NCI-H226 (cell line): ENCODE results near the gene SLC35F3.
"Not testable (repeated sequence)": the region's sequence is repeated elsewhere in the genome, so short reads cannot be mapped to it uniquely, and the experiment has no call there.

Source experiments
- DNase-seq: peaks from one replicate; pipeline ENCODE4 v3.0.0-alpha.2; 2015

SLC35F3 gene

DNA sequence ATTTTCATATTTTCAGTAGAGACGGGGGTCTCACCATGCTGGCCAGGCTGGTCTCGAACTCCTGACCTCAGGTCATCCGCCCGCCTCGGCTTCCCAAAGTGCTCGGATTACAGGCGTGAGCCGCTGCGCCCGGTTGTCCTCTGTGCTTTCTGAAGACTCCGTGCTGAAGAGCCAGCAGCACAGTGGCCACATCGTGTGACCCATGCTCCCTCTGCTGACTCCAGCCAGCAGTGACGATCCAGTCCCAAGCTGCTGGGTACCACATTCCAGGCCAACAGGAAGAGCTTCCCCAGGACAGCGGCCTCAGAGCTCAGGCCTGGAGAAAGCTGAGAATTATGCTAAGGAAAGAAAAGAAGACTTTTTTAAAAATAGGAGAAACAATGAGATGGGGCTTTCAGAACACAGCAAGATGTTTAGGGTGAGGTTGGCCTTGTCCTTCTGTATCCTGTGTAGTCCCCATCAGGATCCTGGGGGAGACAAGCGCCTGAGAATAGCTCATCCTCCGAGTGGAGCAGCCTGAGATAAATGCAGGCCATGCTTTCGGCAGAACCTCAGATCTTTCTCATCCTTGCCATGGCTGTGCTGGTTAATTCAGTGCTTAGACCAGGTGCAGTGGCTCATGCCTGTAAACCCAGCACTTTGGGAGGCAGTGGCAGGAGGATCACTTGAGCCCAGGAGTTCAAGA, 207.1 kb downstream of the SLC35F3 start:
- DNase-seq, result no peak

- DNase-seq, result peak; percentile 3
These were observed 210.3 kb downstream of the SLC35F3 start for GRCh38 chr1:234114648-234115307.

DNA sequence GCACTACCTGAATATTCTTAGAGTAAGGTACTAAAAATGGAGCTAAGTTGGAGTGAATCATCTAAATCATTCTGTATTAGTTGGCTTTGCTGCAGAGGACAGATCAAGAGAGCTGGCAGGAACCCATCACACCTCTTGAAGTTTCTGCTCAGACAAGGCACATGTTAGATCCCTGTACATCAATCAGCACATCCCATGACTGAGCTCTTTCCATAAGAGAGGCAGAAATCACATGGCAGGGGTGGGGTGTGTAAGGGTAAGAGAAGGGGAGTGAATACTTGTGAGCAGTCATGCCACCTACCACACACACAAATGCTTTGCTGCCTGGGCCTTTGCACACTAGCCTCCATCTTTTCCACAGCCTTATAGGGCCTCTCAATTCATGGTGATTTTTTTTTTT, 214.4 kb downstream of the SLC35F3 start:
- no peak for DNase-seq

- DNase-seq, result no peak
These were observed 215.0 kb downstream of the SLC35F3 start for GRCh38 chr1:234119431-234119830.

DNA sequence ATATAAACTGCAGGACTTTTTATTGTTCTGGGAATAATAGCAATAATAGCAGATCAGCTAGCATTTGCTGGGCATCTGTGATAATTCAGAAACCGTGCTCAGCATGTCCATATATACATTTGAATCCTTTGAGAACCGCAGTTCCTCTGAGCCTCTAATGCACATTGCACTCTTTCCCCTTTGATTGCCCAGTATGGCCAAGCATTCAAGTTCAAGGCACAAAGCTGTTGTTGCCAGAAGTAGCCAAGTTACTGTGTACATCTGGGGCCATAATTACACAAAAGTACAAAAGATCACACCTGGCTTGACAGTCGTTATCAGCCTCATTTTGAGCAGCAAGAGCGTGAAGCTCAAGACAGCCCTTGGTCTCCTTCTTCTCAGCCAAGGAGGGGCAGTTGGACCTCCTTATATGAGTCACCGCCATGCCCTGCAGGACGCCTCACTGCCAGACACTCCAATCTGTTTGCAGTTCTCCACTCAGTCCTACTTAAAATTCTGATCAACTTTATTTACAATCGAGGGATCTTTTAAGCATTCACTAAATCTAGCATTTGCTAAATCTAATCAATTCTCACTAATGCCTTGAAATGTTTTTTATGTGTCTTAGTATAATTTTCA, 216.0 kb downstream of the SLC35F3 start:
- DNase-seq, result no peak

DNA sequence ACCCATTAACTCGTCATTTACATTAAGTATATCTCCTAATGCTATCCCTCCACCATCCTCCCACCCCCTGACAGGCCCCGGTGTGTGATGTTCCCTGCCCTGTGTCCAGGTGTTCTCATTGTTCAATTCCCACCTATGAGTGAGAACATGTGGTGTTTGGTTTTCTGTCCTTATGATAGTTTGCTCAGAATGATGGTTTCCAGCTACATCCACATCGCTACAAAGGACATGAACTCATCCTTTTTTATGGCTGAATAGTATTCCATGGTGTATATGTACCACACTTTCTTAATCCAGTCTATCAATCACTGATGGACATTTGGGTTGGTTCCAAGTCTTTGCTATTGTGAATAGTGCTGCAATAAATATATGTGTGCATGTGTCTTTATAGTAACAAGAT, 217.2 kb downstream of the SLC35F3 start:
- DNase-seq, result not testable (repeated sequence)

- DNase-seq, result not testable (repeated sequence)
These were observed 218.1 kb downstream of the SLC35F3 start for GRCh38 chr1:234122571-234122970.

GRCh38 chr1:234123867-234124266, 219.4 kb downstream of the SLC35F3 start:
- DNase-seq, result no peak

- peak; percentile 29 for DNase-seq
These were observed 220.8 kb downstream of the SLC35F3 start for GRCh38 chr1:234125283-234125682.

DNA sequence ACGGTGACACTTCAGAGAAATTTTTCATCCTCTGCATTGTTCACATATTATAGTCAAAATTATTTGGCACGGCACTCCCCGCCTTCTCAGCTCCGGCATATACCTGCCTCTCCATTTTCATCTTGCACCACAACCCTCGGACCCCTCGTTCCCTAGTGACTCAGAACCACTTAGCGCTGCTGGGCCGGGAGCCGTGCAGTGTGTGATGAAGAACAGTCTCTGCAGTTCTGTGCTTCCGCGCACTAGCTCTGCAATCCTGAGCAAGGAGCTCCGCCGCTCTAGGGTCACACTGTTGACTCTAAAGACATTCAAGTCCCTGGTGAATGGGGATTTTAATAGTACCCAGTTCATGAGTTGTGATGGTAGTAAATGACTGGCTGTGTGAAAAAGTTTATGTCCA, 221.2 kb downstream of the SLC35F3 start:
- no peak for DNase-seq

GRCh38 chr1:234127026-234127671, 222.7 kb downstream of the SLC35F3 start:
- no peak for DNase-seq

DNA sequence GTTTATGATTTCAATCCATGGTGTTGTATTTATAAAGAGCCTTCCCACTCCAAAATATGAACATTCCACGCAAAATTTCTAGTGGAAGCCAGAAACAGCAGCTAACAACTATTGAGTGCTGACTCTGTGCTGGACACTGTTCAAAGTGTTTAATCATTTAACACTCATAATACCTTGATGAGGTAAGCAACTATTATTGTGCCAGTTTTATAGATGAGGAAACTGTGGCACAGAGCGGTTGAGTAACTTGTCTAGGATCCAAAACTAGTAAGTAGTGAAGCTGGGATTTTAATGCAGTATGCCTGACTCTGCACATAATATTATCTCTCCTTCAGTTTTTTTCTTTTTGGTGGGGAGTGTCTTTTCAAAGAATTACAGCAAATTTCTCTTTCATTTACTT, 228.3 kb downstream of the SLC35F3 start:
- DNase-seq, result no peak

DNA sequence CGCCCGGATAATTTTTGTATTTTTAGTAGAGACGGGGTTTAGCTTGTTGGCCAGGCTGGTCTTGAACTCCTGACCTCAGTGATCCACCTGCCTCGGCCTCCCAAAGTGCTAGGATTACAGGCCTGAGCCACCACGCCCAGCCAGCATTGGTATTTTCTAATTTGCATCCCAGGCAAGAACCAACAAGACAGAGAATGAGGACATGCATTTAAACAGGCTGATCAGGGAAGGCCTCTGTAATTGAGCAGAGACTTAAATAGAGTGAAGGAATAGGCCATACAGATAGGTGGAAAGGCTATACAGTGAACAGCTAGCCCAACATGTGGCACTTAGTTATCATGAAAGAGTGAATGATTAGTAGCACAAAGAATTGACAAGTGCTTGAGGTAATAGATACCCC, 230.4 kb downstream of the SLC35F3 start:
- DNase-seq, result no peak

DNA sequence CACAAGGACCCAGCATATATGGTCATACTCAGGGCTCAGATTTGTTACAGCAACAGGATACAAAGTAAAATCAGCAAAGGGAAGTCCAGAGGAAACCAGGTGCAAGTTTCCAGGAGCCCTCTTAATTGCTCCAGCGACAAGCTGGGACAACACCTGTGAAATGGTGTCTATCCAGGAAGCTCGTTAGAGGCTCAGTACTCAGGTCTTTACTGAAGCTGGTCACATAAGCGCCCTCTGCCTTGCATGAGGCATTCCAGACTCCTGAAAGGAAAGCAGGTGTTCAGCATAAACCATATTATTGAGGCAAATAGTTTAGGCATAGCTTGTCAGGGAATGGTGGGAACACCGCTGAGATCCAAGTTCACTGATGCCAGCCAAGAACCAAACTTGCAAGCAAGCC, 231.0 kb downstream of the SLC35F3 start:
- DNase-seq, result no peak

DNA sequence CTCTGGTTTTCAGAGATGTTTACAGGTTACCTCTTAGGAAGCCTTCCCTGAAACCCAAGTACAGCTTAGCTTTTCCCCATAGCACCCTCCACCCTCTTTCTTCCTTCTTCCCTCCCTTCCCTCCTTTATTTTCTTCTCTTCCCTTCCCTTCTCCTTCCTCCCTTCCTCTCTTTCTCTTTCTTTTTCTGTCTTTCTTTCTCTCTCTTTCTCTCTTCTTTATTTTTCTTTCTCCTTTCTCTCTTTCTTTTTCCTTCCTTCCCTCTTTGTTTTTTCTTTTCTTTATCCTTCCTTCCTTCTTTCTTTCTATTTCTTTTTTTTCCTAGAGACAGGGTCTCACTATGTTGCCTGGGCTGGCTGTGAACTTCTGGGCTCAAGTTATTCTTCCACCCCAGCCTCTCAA, 231.6 kb downstream of the SLC35F3 start:
- DNase-seq, result no peak

DNA sequence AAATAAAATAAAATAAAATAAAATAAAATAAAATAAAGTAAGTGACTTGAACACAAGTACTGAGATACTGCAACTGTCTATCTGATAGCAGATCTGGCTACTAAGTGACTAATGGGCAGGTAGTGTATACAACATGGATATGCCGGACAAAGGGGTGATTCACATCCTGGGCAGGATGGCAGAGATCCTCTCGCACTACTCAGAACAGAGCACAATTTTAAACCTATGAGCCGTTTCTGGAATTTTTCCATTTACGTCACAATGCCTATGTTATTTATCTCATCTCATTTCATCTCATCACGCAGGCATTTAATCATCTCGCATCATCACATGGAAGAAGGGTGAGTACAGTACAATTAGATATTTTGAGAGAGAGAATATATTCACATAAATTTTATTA, 235.5 kb downstream of the SLC35F3 start:
- peak; percentile 84 for DNase-seq

DNA sequence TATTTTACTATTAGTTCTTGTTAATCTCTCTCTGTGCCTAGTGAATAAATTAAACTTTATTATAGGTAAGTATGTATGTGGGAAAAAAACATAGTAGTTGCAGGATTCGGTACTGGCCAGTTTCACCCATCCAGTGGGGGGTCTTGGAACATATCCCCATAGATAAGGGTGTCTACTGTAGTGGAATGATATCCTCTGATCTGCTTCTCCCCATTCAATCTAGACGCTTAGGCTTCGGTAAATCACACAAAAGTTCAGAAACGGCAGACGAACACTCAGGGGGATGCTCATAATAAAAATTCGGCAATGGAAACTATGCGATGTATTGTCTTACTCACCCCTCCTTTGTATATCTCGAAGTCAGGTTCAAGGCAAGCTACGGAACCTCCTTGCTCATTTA, 235.9 kb downstream of the SLC35F3 start:
- DNase-seq, result peak; percentile 13

- DNase-seq, result no peak
These were observed 236.5 kb downstream of the SLC35F3 start for GRCh38 chr1:234141006-234141405.

GRCh38 chr1:234143681-234144080, 239.2 kb downstream of the SLC35F3 start:
- no peak for DNase-seq

DNA sequence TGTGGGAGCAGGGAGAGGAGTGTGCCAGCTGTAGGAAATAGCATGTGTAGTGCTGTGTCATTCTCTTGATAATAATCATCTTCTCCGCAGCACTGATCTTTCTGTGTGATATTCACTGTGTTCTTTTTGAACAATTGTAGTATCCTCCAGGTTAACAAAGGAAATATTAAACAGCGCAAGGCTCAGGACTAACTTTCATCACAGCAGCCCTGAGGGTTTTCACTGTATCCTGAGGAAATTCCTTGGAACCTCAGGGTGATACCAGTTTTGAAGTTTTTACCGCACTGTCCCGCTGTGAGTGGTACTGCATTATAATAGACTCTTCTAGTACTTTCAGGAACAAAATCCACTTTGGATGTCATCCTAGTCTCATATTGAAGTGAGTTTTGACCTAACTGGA, 240.4 kb downstream of the SLC35F3 start:
- DNase-seq, result no peak

DNA sequence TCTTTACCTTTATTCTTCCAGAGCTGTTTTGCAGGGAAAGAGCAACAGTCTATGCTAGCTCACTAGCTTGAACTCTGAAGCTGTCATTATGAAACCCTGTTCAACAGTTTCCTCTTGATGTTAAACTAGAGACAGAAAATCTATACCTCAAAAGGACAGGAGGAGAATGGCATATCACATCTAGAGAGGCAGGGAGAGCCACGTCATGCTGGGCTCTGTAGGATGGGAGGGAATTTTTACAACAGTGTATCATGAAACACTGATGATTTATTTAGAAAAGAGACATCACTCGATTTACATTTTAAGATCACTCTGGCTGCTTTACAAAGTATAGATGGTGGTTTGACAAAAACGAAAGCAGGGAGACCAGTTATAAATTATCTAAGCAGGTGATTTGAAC, 243.9 kb downstream of the SLC35F3 start:
- no peak for DNase-seq

- no peak for DNase-seq
These were observed 244.3 kb downstream of the SLC35F3 start for GRCh38 chr1:234148816-234149215.

GRCh38 chr1:234149217-234149616, 244.7 kb downstream of the SLC35F3 start:
- DNase-seq, result no peak

DNA sequence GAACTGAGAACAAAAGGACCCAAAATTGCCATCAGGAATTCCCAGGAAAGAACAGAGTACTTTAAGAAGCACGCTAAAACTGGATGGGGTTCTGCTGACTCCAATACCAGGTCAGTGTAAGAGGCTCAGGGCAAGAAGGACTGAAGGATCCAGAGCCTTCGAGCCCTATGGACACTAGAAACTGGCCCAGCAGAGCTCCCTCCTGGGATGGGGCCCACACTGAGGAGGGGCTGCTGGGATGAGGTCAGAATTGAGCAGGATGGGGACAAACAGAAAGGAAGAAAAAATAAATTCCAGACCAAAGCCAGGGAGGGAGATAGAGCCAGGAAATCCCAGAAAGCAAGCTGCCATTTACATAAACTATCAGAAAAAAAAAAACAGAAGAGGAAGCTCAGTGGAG, 246.4 kb downstream of the SLC35F3 start:
- DNase-seq, result no peak
